Neural cell (in vitro differentiated cells): Measurements from ENCODE around the gene NEURL1.

Source experiments
- CTCF ChIP-seq: fragments of 450-650 bp; IDR thresholded peaks from 2 replicates; pipeline ENCODE4 v1.5.1; 2014; ENCODE audit warnings: antibody characterized with exemption, mild to moderate bottlenecking, moderate library complexity; ENCODE audit not compliant: poor library complexity, severe bottlenecking
- EZH2 ChIP-seq: fragments of 200-600, 300-800 bp; shearing (Covaris generic), sonication (generic); IDR thresholded peaks from 2 replicates; pipeline ENCODE4 v1.6.1; 2014; ENCODE audit warnings: antibody characterized with exemption, low read length, borderline replicate concordance, mild to moderate bottlenecking; ENCODE audit not compliant: insufficient read depth, poor library complexity, severe bottlenecking
- POLR2AphosphoS5 ChIP-seq: IDR thresholded peaks from 2 replicates; pipeline ENCODE4 v1.6.1; 2012
- RAD21 ChIP-seq: fragments of 450-650 bp; conservative IDR thresholded peaks from 2 replicates; pipeline ENCODE4 v1.6.1; 2014; ENCODE audit warnings: antibody characterized with exemption, mild to moderate bottlenecking, moderate library complexity
- REST ChIP-seq: IDR thresholded peaks from 2 replicates; pipeline ENCODE4 v1.6.1; 2012; ENCODE audit warnings: borderline replicate concordance
- SMC3 ChIP-seq: fragments of 450-650 bp; conservative IDR thresholded peaks from 2 replicates; pipeline ENCODE4 v1.6.1; 2014; ENCODE audit warnings: antibody characterized with exemption, mild to moderate bottlenecking, moderate library complexity; ENCODE audit not compliant: poor library complexity

DNA sequence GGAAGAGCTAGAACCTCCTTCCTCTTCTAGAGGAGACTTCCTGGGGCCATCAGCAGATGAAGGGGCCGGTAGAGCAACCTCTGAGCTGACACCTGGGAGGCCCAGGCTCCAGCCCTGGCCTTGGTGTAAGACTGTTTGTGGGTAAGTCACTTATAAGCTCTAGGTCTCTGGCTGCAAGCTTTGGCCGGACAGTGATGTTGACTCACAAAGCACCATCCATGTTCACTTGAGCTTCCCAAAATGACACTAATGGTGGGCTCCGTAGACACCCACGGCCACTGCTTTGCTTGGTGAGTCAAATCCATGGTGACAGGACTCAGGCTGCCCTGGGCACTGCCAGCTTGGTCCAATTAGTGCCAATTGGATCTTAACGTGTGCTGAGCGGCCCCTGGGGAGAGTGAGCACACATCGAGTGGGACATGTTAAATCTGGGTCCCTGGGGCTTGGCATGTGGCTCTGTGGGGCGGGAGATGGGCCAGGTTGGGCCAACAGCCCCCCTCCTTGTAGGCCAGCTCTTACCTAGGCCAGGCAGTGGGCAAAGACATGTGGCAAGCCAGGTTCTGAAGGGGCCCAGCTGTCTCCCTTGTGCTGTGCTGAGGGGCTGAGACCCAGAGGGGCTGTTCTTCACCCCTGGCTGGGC lies 16.7 kb downstream of the NEURL1 start:
- TF ChIP-seq CTCF (no peak), POLR2AphosphoS5 (no peak), EZH2 (no peak), RAD21 (no peak), SMC3 (no peak), REST (no peak)
